H9 (cell line): ENCODE data around the gene NECAB3. TPM values are rescaled to one million over a fixed set of nuclear protein-coding genes. Genes with fewer than 3 reads are reported as not detected.

Experiments used
- DNase-seq: peaks from one replicate; pipeline ENCODE4 v3.0.0-alpha.2; 2017
- H2AFZ ChIP-seq: one replicate; pipeline ENCODE4 v1.6.1; 2013; ENCODE audit warnings: mild to moderate bottlenecking, low read length, control low read depth, moderate library complexity
- H2AK5ac ChIP-seq: 2 replicates; pipeline ENCODE4 v1.6.1; 2013; ENCODE audit warnings: low read length, control low read depth, mixed read lengths; ENCODE audit not compliant: insufficient read length
- H2BK120ac ChIP-seq: one replicate; pipeline ENCODE4 v1.6.1; 2013; ENCODE audit warnings: low read depth, mild to moderate bottlenecking, low read length, control low read depth, inconsistent platforms; ENCODE audit not compliant: poor library complexity, severe bottlenecking
- H2BK12ac ChIP-seq: 2 replicates; pipeline ENCODE4 v1.6.1; 2013; ENCODE audit warnings: low read length, control low read depth, mixed read lengths, low read depth; ENCODE audit not compliant: insufficient read length
- H2BK15ac ChIP-seq: 2 replicates; pipeline ENCODE4 v1.6.1; 2013; ENCODE audit warnings: low read depth, low read length, control low read depth
- H2BK20ac ChIP-seq: one replicate; pipeline ENCODE4 v1.6.1; 2013; ENCODE audit warnings: low read depth, mild to moderate bottlenecking, low read length, control low read depth, inconsistent platforms; ENCODE audit not compliant: poor library complexity, severe bottlenecking
- H2BK5ac ChIP-seq: 2 replicates; pipeline ENCODE4 v1.6.1; 2013; ENCODE audit warnings: low read length, control low read depth, mixed read lengths; ENCODE audit not compliant: insufficient read length
- H3K14ac ChIP-seq: 2 replicates; pipeline ENCODE4 v1.6.1; 2013; ENCODE audit warnings: low read length, control low read depth; ENCODE audit not compliant: insufficient read depth
- H3K18ac ChIP-seq: 2 replicates; pipeline ENCODE4 v1.6.1; 2013; ENCODE audit warnings: low read depth, mild to moderate bottlenecking, mixed read lengths, low read length, control low read depth; ENCODE audit not compliant: insufficient read length
- H3K23ac ChIP-seq: 2 replicates; pipeline ENCODE4 v1.6.1; 2013; ENCODE audit warnings: low read length, control low read depth, mixed read lengths, low read depth; ENCODE audit not compliant: insufficient read length
- H3K23me2 ChIP-seq: 2 replicates; pipeline ENCODE4 v1.6.1; 2013; ENCODE audit warnings: low read depth, mild to moderate bottlenecking, mixed read lengths, low read length, control low read depth; ENCODE audit not compliant: insufficient read length, poor library complexity, severe bottlenecking
- H3K27ac ChIP-seq: 2 replicates; pipeline ENCODE4 v1.5.1; 2013; ENCODE audit warnings: low read length, control low read depth, mixed read lengths, low read depth; ENCODE audit not compliant: insufficient read length
- H3K27me3 ChIP-seq: 2 replicates; pipeline ENCODE4 v1.6.1; 2013; ENCODE audit warnings: low read length, control low read depth, inconsistent platforms; ENCODE audit not compliant: insufficient read depth
- H3K4ac ChIP-seq: 2 replicates; pipeline ENCODE4 v1.6.1; 2013; ENCODE audit warnings: low read depth, mild to moderate bottlenecking, control low read depth, inconsistent platforms, low read length, moderate library complexity
- H3K4me1 ChIP-seq: 2 replicates; pipeline ENCODE4 v1.6.1; 2013; ENCODE audit warnings: low read length, control low read depth, inconsistent platforms; ENCODE audit not compliant: insufficient read depth
- H3K4me2 ChIP-seq: 2 replicates; pipeline ENCODE4 v1.6.1; 2013; ENCODE audit warnings: low read length, control low read depth, mixed read lengths; ENCODE audit not compliant: insufficient read length, insufficient read depth
- H3K56ac ChIP-seq: 2 replicates; pipeline ENCODE4 v1.6.1; 2013; ENCODE audit warnings: low read depth, mild to moderate bottlenecking, mixed read lengths, low read length, control low read depth; ENCODE audit not compliant: insufficient read length
- H3K79me1 ChIP-seq: 2 replicates; pipeline ENCODE4 v1.6.1; 2013; ENCODE audit warnings: low read depth, mild to moderate bottlenecking, moderate library complexity, low read length, control low read depth, inconsistent platforms; ENCODE audit not compliant: insufficient read depth, poor library complexity, severe bottlenecking
- H3K79me2 ChIP-seq: 2 replicates; pipeline ENCODE4 v1.6.1; 2013; ENCODE audit warnings: low read length, control low read depth, inconsistent platforms; ENCODE audit not compliant: insufficient read depth
- H3K9ac ChIP-seq: 2 replicates; pipeline ENCODE4 v1.6.1; 2013; ENCODE audit warnings: low read length, control low read depth, mixed read lengths; ENCODE audit not compliant: insufficient read length; ENCODE audit errors: extremely low read depth
- H3K9me3 ChIP-seq: one replicate; pipeline ENCODE4 v1.6.1; 2013; ENCODE audit warnings: low read depth, low read length, inconsistent platforms; ENCODE audit not compliant: control insufficient read depth
- H3T11ph ChIP-seq: one replicate; pipeline ENCODE4 v1.6.1; 2013; ENCODE audit warnings: mild to moderate bottlenecking, low read length, control low read depth, inconsistent platforms
- H4K20me1 ChIP-seq: one replicate; pipeline ENCODE4 v1.6.1; 2013; ENCODE audit not compliant: control insufficient read depth, insufficient read length, insufficient read depth
- H4K5ac ChIP-seq: 2 replicates; pipeline ENCODE4 v1.6.1; 2013; ENCODE audit warnings: low read depth, mild to moderate bottlenecking, mixed read lengths, low read length, control low read depth; ENCODE audit not compliant: insufficient read length
- H4K8ac ChIP-seq: replicated peaks from 2 replicates; pipeline ENCODE4 v1.6.1; 2013; ENCODE audit warnings: low read length, control low read depth, mixed read lengths, low read depth; ENCODE audit not compliant: insufficient read length
- H4K91ac ChIP-seq: 2 replicates; pipeline ENCODE4 v1.6.1; 2013; ENCODE audit warnings: low read depth, mild to moderate bottlenecking, moderate library complexity, mixed read lengths, low read length, control low read depth; ENCODE audit not compliant: insufficient read length
- H3K27ac Mint-ChIP-seq, 3 experiments: 2 replicates in 2 of 3; 3 replicates in 1 of 3; pipeline ENCODE4 v1.8.0; 2020 to 2021; ENCODE audit warnings: mixed read lengths in 3 of 3, mild to moderate bottlenecking in 1 of 3, moderate library complexity in 1 of 3
- H3K27me3 Mint-ChIP-seq: 2 replicates; pipeline ENCODE4 v1.8.0; 2021; ENCODE audit warnings: low read depth, mild to moderate bottlenecking, moderate library complexity, mixed read lengths
- H3K36me3 Mint-ChIP-seq, 3 experiments: 2 replicates in 2 of 3; 3 replicates in 1 of 3; pipeline ENCODE4 v1.8.0; 2020 to 2021; ENCODE audit warnings: low read depth in 3 of 3, mixed read lengths in 3 of 3; ENCODE audit not compliant: insufficient read depth in 1 of 3
- H3K4me1 Mint-ChIP-seq, 2 experiments: 2 replicates each; pipeline ENCODE4 v1.8.0; 2020; ENCODE audit warnings: mixed read lengths in 2 of 2
- H3K4me3 Mint-ChIP-seq, 2 experiments: 2 replicates in 1 of 2; 3 replicates in 1 of 2; pipeline ENCODE4 v1.8.0; 2020 to 2021; ENCODE audit warnings: mild to moderate bottlenecking in 2 of 2, mixed read lengths in 2 of 2, moderate library complexity in 1 of 2
- H3K9me3 Mint-ChIP-seq, 2 experiments: 2 replicates in 1 of 2; 3 replicates in 1 of 2; pipeline ENCODE4 v1.8.0; 2020; ENCODE audit warnings: mild to moderate bottlenecking in 2 of 2, mixed read lengths in 2 of 2, moderate library complexity in 1 of 2
- WGBS: extraction: QIAGEN DNeasy Blood & Tissue Kit; methylation state at CpG from one replicate; pipeline ENCODE4 v1.1.7; 2013; ENCODE audit warnings: missing lambda C conversion rate, low lambda C conversion rate, mixed read lengths; ENCODE audit not compliant: insufficient read length; ENCODE audit errors: extremely low coverage; 5-methylcytosine and 5-hydroxymethylcytosine counted together
- total RNA-seq: library from RNA; stranded (reverse); gene quantifications from 2 replicates; pipeline ENCODE4 v1.2.1, GENCODE V29; 2021
- TF ChIP-seq, protein P1 (sequence below): fragments of 200-600 bp; sonication (generic); conservative IDR thresholded peaks from 3 replicates; pipeline ENCODE4 v1.8.0; 2021; ENCODE audit warnings: antibody characterized with exemption, mild to moderate bottlenecking

Gene NECAB3
- total RNA-seq, 1 experiment from 2014 or later = 57.7 TPM

DNA sequence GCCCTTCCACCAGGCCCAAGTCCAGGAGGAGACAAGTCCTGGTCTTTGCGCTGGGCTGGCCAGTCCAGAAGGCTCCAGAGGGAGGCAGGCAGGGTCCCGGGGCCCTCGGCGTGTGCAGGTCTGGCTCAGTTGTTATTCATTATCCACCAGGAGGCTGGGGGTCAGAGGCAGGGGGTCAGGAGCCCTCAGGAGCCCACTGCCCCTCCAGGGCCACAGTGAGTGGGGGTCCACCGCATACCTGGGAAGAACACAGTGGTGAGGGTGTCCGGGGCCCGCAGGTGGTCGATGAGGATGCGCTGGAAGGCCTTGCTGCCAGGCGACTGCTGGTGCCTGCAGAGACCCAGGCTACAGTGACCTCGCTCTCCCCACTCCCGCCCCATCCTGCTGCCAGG, 16.5 kb downstream of the NECAB3 start:
- WGBS = no CpG with 5 or more reads among the region's 12 CpGs
- Histone ChIP-seq H4K8ac (no peak overlapping the region), H3K27ac (no peak overlapping the region), H3K9me3 (no peaks in the 10 kb centered on the region), H3K23ac (no peak overlapping the region), H3K56ac (no peak overlapping the region), H4K5ac (no peak overlapping the region), H3T11ph (no peak overlapping the region), H4K20me1 (no peaks in the 10 kb centered on the region), H2AK5ac (no peak overlapping the region), H3K4me2 (no peak overlapping the region), H2BK120ac (no peak overlapping the region), H3K4me1 (no peaks in the 10 kb centered on the region), H2BK12ac (no peak overlapping the region), H4K91ac (no peak overlapping the region), H3K18ac (no peak overlapping the region), H3K4ac (no peak overlapping the region), H3K79me2 (no peaks in the 10 kb centered on the region), H3K79me1 (no peaks in the 10 kb centered on the region), H3K27me3 (no peaks in the 10 kb centered on the region), H3K14ac (no peak overlapping the region), H2AFZ (no peak overlapping the region), H2BK5ac (no peak overlapping the region), H2BK15ac (no peak overlapping the region), H3K23me2 (peaks cover under 1% of the 10 kb centered on the region), H3K9ac (no peak overlapping the region), H2BK20ac (no peak overlapping the region)
- TF ChIP-seq, protein P1, sequence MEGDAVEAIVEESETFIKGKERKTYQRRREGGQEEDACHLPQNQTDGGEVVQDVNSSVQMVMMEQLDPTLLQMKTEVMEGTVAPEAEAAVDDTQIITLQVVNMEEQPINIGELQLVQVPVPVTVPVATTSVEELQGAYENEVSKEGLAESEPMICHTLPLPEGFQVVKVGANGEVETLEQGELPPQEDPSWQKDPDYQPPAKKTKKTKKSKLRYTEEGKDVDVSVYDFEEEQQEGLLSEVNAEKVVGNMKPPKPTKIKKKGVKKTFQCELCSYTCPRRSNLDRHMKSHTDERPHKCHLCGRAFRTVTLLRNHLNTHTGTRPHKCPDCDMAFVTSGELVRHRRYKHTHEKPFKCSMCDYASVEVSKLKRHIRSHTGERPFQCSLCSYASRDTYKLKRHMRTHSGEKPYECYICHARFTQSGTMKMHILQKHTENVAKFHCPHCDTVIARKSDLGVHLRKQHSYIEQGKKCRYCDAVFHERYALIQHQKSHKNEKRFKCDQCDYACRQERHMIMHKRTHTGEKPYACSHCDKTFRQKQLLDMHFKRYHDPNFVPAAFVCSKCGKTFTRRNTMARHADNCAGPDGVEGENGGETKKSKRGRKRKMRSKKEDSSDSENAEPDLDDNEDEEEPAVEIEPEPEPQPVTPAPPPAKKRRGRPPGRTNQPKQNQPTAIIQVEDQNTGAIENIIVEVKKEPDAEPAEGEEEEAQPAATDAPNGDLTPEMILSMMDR = no peak
- Mint-ChIP-seq H3K27me3 (no peaks in the 10 kb centered on the region), H3K27ac (no peak overlapping the region), H3K36me3 (peaks cover 0 to 43% (median 4%) of the 10 kb centered on the region in 3 experiments; a peak in 6 of 7 replicates), H3K9me3 (no peaks in the 10 kb centered on the region; a peak in 1 of 5 replicates), H3K4me1 (peaks cover 26 to 29% of the 10 kb centered on the region in 2 experiments), H3K4me3 (no peak overlapping the region)
- no peak for DNase-seq
